ENCODE data around the gene PAPPA.

Gene PAPPA

DNA sequence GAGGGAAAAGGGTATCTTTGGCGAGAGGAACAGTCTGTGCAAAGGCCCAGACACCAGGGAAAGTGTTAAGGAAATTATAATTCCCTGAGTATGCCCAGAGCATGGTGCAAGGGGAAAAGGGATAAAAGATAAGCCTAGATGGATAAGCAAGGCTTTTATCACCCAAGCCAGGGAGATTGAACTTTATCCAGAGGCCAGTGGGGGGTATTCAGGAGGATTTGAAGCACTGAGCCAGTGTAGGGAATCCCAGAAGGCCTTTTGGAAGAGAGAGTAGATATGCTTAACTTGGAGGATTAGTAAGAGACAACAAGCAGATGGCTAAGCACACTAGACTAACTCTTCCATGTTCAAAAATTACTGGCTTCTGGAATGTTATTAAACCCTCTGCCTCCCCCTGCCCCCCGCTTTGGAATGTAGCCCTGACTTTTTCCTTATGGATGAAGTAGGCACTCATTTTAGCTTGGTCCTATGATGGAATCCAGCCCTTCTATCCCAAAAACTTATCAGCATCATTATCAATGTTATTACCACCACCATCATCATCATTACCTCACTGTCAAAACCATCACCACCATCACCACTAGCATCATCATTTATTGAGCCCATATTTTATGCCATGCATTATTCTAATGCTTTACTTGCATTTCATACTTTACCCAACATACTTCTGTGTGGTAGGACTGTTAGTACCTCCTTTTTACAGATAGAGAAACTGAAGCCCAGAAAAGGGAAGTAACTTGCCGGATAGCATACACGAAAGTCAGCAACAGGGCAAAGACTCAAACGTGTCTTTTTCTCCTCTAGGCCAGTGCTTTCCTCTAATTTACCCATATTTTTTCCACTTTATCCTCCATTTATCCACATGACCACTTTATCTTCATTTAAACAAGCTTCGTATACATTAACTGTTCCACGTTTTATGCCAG, 237.0 kb downstream of the PAPPA start:
- TF ChIP-seq CTCF (conservative IDR thresholded peaks at IDR 0.05), result no peak
- no peak for TF ChIP-seq ZFX (IDR thresholded peaks at IDR 0.05)
- no peak overlapping the region for H3K27ac ChIP-seq

- TF ChIP-seq CTCF (conservative IDR thresholded peaks at IDR 0.05) (no peak), ZFX (IDR thresholded peaks at IDR 0.05) (no peak)
- no peak overlapping the region for H3K27ac ChIP-seq
Measured at GRCh38 chr9:116391306-116391900, 237.8 kb downstream of the PAPPA start.

DNA sequence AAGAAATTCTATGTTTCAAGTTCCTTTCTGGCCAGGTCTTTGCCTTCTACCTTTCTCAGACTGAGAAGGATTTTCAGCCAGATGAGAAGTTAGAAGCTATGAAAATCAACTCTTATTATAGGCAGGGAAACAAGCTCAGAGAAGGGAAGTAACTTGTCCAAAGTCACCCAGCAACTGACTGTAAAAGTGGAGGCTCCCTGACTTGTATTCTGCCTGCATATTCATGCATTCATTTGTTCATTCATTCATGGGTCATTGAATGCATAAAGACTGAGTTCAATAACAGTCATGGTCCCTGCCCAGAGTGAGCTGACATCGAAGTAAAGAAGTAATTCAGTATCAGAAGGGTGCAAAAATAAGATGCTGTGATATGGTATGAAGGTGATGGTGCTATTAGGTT, 239.6 kb downstream of the PAPPA start:
- TF ChIP-seq ZFX (IDR thresholded peaks at IDR 0.05) (no peak), CTCF (conservative IDR thresholded peaks at IDR 0.05) (no peak)
- no peak overlapping the region for H3K27ac ChIP-seq

- H3K27ac ChIP-seq, result no peak overlapping the region
- no peak for TF ChIP-seq ZFX (IDR thresholded peaks at IDR 0.05)
- TF ChIP-seq CTCF (conservative IDR thresholded peaks at IDR 0.05), result no peak
Measured at GRCh38 chr9:116394070-116394469, 240.5 kb downstream of the PAPPA start.

DNA sequence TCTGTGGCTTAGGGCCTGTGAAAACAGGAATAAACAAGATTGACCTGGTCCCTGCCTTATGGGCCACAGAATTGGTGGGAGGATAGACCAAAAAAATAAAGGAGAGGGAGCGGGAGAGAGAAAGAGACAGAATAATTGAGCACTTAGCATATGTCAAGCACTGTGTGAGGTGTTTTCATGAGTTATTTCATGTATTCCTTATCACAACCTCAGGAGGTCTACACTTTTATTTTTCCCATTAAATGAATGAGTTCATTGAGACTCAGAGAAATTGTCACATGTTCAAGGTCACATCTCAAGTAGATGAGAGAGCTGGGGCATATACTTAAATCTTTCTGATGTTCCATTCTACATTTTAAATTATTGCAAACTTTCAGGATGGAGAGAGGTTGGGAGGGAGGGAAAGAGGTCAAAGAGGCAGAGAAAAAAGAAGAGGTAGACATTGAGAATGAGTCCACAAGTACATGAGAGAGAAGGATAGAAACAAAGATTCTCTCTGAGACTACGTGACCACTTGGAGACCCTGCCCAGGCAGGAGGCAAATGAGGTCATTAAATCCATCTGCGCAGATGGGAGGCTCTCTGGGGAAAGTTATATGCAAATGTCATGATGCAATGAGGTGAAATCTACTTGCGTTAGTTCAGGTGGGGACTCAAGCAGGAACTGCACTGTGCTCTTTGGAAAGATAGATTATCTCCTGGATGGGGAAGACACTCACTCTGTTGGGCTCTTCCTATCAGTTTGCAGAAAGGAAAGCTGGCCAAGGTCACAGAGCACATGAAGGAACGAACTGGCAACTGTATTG, 241.5 kb downstream of the PAPPA start:
- TF ChIP-seq ZFX (IDR thresholded peaks at IDR 0.05), result no peak
- TF ChIP-seq CTCF (conservative IDR thresholded peaks at IDR 0.05), result no peak
- H3K27ac ChIP-seq, result no peak overlapping the region

DNA sequence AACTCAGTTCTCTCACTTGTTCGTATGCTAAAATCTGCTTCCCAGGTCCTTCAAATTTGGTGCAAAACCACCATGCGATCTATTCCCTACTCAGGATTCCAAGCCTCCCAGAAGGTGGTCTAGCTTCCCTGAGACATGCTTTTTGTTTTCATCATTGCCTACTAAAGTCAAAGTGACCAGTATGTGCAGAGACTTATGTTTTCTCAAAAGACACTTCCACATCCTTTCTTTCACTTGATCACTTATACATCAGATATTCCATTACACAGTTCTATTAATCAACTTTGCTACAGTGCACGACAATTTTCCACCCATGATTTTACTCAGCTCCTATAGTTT, 242.1 kb downstream of the PAPPA start:
- TF ChIP-seq ZFX (IDR thresholded peaks at IDR 0.05), result no peak
- no peak for TF ChIP-seq CTCF (conservative IDR thresholded peaks at IDR 0.05)
- H3K27ac ChIP-seq, result no peak overlapping the region

GRCh38 chr9:116403171-116403570, 249.6 kb downstream of the PAPPA start:
- no peak overlapping the region for H3K27ac ChIP-seq
- TF ChIP-seq ZFX (IDR thresholded peaks at IDR 0.05) (no peak), CTCF (conservative IDR thresholded peaks at IDR 0.05) (no peak)
